Fibroblast of skin of right biceps (primary cell): Measurements from ENCODE around the gene AKIRIN2.

Experiments
- DNase-seq: peaks from one replicate; pipeline ENCODE4 v3.0.0-alpha.2; 2013

AKIRIN2 gene

DNA sequence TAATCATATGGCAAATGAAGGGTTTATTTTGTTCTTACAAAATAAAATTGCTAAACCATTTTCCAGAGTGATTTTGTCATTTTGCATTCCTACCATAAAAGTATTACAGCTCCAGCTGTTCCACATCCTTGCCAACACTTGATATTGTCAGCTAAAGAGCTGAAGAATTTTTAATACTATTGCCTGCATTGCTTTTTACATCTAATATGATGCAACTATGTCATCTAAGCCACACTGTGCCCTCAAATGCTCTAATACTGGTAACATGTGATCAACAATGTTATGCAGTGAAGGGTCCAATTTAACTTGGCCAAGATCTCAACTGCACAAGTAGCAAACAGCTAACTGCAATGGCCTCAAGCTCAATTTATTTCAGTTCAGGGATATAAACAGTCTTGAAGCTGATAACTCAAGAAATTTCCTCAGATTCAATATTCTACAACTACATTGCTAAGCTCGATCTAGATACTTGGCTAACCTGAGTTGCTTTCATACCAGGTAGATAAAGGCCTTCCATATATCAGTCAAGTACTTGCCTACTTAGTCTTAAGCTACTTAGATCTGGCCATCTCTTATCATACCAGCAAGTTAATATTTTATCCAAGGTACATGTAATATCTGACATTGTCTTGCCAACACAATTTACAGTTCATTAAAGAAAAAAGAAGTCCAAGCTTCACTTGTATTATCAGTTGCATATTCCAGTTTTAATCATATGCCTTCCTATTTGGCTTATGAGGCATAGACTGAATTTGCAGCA lies 17.0 kb downstream of the AKIRIN2 start:
- no peak for DNase-seq

DNA sequence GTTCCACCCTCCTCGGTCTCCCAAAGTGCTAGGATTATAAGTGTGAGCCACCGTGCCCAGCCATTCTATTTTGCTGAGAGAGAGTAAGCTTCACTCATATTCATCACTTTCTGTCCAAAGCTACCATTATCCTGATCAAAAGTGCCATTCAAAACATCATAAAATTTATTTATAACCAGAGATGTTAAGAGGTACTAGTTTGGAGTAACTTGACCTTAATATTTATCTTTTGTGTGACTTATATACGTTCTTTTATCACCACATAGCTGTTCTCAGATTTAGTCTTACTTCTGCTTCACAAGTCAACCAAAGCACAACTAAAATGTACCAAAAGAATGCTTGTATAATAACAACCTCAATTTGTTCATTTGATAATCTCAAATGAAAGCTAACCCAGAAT lies 18.1 kb downstream of the AKIRIN2 start:
- no peak for DNase-seq

DNA sequence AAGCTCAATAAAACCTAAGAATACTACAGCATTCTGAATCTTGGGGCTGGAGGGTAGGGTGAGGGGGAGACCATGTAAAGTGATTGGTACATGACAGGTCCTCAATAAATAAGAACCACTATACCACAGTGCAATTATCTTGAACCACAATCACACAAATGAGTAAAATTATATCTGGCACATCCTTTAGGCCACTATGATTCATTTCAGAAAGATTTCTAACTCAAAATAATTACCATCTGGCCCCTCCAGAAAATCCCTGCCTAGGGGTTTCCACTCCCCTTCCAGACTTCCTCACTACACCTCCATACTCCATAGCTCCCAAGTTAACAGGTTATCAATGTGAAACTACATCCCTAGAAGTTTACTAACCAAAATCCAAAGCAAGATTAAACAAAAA lies 19.7 kb downstream of the AKIRIN2 start:
- peak; percentile 58 for DNase-seq

DNA sequence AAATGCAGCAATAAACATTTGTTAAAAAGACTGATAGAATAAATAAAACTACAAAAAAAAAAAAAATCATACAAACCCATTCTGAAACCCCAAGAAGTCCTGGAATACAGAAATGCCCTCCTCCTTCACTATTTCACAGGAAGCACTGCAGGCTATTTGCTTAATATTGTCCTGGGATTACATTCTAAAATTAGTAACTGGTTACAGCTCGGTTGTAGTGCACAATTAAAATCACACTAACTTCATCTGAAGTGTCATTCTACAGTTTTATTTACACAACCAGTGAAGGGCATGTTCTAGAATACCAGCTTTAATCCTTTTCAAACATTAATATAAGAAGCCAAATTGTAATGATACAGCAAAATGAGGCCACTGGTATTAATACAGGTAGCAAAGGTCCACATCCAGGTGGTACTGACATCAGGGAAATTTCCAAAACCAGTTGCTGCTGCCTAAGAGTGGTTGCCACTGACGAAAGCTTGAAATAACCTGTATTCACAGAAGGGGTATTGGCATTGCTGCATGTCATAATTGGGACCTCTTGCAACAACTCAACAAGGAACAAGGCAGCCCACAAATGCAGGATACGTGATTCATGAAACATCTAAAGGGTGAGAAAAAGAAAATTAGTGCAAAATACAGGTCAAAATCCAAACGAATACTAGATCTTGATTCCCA lies 26.9 kb downstream of the AKIRIN2 start:
- DNase-seq: no peak

DNA sequence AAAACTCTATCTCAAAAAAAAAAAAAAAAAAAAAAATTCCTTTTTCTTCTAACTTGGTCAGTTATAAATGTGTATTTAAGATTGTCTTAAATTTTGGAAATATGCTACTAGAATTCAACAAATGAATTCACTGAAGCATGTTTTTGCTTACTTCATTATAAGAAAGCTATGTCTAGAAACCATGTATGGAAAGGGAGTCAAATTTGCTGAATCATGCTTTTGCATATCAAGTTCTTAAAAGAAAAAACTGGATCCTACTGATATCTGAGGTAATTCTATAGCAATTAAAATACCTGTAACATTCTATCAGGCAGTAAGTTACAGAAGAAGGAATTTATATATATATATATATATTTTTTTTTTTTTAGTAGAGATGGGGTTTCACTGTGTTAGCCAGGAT lies 27.7 kb downstream of the AKIRIN2 start:
- DNase-seq: no peak

DNA sequence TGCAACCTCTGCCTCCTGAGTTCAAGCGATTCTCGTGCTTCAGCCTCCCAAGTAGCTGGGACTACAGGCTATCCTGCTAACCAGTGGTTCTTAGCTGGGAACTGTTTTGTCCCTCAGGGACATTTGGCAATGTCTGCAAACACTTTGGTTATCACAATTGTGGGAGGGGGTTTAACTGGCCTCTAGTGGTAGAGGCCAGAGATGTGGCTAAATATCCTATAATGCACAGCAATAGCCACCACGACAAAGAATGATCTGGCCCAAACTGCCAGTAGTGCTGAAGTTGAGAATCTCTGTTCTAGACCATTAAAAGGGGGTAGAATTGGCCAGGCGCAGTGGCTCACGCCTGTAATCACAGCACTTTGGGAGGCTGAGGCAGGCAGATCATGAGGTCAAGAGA lies 28.8 kb downstream of the AKIRIN2 start:
- no peak for DNase-seq

DNA sequence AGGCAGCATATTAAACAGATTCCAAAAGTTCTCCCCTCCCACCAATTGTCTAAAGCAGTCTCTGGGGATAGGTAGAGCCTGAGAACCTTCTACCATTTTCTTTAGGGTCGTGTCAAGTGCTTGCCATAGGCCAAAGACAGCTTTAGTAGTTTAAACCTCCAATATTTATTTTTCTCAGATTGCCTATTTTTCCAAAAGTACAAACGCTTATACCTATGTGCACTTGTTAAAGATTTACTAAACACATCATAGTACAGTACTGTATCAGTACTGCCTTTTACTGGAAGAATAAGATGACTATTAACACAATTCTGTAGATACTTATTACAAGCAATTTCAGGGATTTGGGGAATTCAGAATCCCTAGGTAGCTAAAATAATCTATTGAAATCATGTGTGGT lies 29.4 kb downstream of the AKIRIN2 start:
- DNase-seq: no peak

DNA sequence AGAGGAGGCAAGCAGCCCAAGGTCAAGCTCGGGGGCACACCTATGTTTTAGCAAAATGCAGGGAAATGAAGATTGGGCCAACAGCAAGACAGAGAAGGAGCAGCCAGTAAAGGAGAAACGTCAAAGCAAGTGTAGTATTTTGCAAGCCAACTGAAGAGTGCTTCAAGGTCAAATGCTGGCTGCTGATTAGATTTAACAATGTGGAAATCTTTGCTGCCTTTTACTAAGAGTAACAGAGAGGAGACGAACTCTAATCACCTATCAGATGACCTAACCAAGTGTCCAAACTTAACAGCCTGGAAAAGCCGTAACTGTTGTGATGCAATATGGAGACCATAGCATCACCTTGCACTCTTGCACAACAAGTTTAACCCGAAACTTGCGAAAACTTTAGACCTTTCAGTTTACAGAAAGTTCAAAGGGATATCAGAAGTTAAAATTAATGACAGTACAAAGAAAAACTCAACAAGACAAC lies 30.4 kb downstream of the AKIRIN2 start:
- DNase-seq: no peak

DNA sequence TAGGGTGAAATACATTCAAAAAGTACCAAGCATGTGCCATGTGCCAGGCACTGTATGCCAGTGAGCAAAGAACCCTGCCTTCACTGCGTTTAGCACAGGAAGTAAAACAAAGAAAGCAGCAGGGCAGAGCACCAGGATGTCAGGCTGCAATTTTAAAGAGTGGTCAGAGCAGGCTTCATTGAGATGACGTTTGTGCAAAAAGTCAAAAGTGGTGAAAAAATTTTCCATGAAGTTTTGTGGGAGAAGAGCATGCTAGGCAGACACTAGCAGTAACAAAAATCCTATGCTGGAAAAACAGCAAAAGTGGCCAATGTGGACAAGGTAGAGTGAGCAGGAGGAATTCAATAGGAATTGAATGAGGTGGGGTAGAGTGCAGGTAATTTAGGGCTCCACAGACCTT lies 31.3 kb downstream of the AKIRIN2 start:
- no peak for DNase-seq

DNA sequence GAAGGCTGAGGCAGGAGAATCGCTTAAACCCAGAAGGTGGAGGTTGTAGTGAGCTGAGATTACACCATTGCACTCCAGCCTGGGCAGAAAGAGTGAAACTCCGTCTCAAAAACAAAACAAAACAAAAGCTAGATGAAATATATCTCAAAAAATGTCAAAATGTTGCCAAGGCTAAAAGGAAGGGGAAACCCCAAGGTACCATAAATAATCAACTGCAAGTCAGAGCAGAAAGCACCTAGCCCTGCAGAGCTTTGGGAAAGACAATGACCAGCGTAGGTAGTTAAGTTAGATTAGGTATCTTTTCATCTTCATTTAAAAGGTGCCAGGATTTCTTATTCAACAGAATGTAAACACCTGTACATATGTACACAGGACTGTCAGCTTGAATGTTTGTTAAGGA lies 33.0 kb downstream of the AKIRIN2 start:
- no peak for DNase-seq

DNA sequence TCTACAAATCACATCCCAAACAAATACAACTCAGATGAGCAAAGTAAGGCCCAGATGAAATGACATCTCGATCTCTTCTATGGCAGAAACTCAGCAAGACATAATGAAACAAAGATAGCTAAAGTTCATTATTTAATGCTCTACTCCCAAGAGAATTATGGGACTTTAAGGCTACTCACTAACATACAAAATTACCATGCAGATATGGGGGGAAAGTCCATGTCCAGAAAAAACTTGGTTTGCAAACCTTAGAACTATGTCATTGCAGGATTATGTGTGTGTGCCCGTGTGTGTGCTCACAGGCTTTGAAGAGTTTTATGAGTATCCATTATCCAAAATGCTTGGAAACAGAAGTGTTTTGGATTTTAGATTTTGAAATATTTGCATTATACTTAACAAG lies 34.0 kb downstream of the AKIRIN2 start:
- DNase-seq: no peak

DNA sequence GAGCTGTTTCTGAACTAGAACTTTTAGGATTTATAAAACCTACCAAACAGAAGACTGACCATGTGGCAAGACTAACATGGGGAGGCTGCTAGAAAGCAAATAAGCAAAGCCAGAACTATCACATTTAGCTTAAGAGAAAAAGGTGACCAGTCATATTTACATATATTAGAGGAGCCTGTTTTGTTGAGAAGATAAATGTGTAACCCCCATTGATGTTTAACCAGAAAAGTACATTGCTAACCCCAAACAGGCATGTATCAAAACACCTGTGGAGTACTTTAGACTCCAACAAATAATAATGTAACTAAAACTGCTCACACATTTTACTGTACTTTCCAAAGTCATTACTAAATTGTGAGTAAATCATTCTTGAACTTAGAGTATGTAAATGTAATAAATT lies 35.0 kb downstream of the AKIRIN2 start:
- DNase-seq: no peak

DNA sequence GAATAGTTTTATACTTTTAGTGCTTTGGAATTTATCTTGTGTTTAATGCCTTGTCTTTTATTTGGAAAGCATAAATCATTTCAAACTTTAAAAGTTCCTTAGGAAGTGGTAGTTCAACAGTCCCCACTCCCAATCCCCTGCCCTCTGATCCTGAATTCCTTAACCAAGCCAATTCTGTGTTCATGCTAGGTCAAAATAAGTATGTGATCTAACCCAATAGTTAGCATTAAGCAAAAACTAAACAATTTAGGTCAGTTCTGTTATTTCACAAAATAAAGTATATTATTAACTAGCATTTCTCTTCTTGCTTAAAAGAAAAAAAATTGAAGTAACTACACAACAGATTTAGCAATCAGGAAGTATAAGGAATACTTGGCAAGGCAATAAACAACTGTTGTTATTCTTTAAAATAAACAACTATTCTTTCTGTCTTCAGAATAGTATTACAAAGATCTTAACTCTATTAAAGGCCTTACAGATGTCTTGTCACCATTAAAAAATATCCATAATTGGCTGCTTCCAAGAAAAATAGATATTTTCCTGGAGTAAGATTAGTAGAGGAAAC lies 37.0 kb downstream of the AKIRIN2 start:
- DNase-seq: no peak

DNA sequence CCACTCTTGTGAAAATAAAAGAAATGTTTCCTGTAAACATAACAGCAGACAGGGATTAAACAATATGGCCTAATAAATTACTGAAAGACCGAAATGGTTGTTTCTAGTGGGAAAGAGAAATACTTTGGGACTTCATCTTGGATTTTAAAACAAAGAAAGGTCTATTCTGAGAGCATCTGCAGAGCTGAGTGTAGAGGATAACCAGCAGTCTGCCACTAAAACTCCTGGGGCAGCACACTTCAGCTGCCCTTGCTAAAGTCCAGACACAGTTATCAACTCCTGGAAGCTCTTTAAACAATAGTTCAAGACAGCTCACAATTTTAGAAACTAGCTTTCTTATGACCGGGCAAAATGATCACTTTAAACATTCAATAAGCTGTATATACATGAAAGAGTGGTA lies 38.6 kb downstream of the AKIRIN2 start:
- DNase-seq: no peak

DNA sequence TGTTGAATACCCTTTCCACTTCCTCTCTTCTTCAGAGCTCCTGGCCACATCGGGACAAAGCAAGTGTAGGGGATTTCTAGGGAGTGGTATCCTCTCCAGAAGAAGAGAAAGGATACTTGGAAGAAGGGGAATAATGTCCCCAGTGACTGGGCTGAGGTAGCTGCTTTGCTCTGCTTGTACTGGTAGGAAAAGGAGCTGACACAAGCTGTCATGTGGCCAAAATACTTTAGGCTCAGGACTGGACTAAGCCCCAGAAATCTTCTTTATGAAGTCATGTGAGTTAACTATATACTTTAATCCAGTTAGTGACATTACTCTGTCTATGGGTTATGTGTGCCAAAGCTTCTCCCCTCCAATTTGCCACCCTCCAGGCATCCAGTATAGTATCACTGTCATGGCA lies 40.5 kb downstream of the AKIRIN2 start:
- no peak for DNase-seq

DNA sequence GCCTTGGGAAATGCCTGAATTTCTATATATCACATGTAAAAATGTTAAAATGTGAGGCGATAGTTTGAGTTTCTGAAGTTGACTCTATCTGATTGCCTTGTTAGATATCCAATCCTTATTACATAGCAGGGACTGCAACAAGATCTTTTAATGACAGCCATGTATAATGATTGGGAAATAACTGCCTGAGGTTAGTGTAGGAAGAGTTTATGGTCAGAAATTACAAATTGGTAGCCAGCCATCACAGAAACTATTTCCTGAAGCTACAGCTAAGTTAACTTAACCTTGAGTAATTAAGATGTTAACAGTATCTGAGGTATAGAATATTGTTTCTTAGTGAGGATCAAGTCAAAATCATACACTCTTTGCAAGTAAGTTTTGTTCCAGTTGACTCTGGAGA lies 41.0 kb downstream of the AKIRIN2 start:
- peak; percentile 45 for DNase-seq

DNA sequence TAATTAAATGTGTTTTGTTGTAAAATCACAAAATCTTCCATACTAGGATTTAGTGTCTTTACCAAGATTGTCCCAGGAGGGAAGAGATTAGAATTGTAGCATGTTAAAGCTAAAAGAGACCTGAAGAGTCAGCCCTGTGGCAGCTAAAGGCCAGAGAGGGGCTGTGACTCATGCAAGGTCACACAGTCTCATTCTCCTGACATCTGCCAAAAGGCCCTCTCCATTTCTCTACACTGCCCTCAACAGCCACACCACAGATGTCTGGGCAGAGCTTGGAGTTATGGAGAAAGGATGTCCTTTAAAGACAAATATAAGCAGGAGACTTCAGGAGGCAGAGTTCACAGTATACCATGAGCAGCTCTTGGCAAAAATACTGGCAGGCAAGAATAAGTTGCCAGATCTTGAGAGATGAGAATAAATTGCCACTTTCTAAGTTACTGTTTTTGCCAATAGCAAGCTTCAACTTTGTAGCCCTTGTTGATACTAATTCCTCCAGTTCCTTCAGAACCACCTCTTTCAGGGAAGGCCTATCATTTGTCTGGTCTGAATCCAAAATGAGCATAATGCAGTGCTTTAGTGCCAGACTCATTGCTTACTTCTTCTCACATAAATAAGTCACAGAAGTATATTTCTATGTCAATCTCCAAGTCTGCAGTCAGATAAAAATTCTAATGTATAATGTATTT lies 41.7 kb downstream of the AKIRIN2 start:
- DNase-seq: peak; percentile 57

DNA sequence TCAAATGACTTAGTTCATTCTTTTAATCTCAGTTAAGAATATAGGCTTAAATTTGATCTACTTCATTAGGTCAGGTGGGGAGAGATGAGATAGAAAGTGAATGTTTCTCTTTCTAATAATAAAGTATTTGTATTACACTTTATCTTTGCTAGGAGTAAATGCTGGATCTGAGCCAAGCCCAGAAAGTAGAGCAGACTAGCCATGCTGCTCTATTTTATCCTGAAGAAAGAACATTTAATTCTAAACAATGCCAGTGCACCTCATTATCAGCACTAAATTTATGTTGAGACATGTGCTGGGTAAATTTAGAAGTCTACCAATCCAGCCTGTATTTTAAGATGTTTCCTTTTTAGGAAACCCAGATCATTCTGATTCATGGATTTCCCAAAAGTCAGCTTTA lies 43.5 kb downstream of the AKIRIN2 start:
- DNase-seq: peak; percentile 4

DNA sequence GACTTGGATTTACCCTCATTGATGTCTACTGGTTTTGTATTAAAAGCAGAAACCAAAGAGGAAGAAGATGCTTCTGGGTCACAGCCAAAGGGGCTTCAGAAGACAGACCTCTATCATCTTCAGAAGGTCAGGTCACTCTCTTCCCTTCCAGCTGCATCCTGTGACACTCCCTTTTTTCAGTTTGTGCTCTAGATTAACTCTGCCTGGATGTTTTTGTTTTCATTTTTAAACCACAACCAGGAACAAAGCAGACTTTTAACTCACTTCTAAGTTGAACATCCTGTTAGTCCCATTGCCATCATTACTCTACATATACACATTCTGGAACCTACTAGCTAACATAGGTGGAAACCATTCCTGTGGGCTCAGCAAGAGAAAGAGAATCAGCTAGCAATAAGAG lies 45.2 kb downstream of the AKIRIN2 start:
- DNase-seq: no peak

DNA sequence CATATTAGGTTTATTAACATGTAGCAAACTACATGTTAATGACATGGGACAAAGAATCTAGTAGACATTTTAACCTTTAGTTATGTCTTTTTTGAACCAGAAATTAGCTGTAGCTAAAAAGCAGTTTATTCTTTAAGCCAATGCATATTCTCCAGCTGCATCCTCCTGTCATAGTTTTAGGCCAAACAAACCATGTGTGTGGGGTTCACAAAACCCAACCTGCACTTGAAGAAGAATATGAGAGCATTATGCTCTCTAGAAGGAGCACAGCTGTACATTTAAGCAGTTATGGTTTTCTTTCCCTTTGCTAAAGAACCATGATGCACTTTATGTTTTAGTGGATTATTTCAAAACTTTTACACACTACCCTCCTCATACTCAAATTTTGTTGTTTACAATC lies 46.2 kb downstream of the AKIRIN2 start:
- DNase-seq: no peak

DNA sequence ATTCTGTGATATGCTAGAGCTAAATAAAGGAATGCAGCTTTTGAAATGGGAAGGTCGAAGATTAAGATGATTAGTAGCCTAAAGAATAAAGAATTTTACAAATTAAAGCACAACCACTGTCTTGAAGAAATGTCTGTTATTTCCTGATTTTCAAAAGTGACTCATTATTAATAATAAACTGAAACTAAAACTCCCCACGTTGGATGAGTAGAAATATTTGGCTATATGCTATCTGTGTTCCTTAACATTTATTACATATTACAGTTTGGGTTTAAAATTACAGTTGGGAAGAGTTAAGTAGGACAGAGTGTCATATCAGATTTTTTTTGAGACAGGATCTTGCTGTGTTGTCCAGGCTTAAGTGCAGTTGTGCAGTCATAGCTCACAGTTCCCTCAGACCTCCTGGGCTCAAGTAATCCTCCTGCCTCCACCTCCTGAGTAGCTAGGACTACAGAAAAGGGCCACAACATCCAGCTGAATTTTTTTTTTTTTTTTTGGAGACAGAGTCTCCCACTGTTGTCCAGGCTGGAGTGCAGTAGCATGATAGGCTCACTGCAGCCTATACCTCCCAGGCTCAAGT lies 47.1 kb downstream of the AKIRIN2 start:
- DNase-seq: peak; percentile 8

DNA sequence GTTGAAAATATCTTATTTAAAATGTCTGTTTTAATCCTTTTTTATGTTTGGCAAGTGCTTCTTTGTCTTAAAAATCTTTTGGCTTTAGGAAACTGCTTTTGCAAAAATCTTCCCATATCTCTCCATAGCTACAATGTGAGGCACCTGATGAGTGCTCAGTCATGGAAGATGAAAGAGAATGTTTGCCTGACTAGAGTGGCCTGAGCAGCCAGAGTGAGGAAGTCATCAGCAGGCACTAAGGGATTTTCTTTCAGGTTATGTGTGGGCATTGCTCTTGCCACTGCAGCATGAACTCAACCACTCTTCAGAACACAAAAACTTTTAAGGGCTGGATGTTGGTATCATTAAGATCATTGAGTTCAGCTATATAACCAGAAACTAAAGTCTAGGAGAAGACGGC lies 47.9 kb downstream of the AKIRIN2 start:
- DNase-seq: no peak
